Neutrophil (primary cell): Measurements from ENCODE around the gene ELMO1.

Experiments
- H3K27ac ChIP-seq: fragments of 200-600 bp; sonication (generic); 2 replicates; pipeline ENCODE4 v1.5.1; 2016; ENCODE audit warnings: mild to moderate bottlenecking, moderate library complexity
- H3K27me3 ChIP-seq: fragments of 200-600 bp; sonication (generic); 2 replicates; pipeline ENCODE4 v1.6.0; 2016; ENCODE audit warnings: mild to moderate bottlenecking
- H3K36me3 ChIP-seq: fragments of 200-600 bp; sonication (generic); 2 replicates; pipeline ENCODE4 v1.5.1; 2017
- H3K4me1 ChIP-seq, 2 experiments: fragments of 200-600 bp in 1 of 2; sonication (generic) in 1 of 2; 1 replicate in 1 of 2; 2 replicates in 1 of 2; pipeline versions ENCODE4 v1.5.1 to v1.6.1; 2013 to 2016; ENCODE audit warnings: low read depth in 1 of 2, low read length in 1 of 2, mild to moderate bottlenecking in 1 of 2, moderate library complexity in 1 of 2; ENCODE audit not compliant: control insufficient read depth in 1 of 2, insufficient read depth in 1 of 2
- H3K4me3 ChIP-seq, 2 experiments: fragments of 200-600 bp in 1 of 2; sonication (generic) in 1 of 2; 1 replicate in 1 of 2; 2 replicates in 1 of 2; pipeline ENCODE4 v1.5.1; 2013 to 2016; ENCODE audit warnings: low read depth in 1 of 2, low read length in 1 of 2, mild to moderate bottlenecking in 1 of 2, moderate library complexity in 1 of 2
- H3K9me3 ChIP-seq: fragments of 200-600 bp; sonication (generic); 2 replicates; pipeline ENCODE4 v1.5.1; 2016
- TF ChIP-seq, protein P1 (sequence below): fragments of 200-600 bp; sonication (generic); IDR thresholded peaks from 2 replicates; pipeline ENCODE4 v1.5.1; 2016; ENCODE audit warnings: antibody characterized with exemption

Gene ELMO1

DNA sequence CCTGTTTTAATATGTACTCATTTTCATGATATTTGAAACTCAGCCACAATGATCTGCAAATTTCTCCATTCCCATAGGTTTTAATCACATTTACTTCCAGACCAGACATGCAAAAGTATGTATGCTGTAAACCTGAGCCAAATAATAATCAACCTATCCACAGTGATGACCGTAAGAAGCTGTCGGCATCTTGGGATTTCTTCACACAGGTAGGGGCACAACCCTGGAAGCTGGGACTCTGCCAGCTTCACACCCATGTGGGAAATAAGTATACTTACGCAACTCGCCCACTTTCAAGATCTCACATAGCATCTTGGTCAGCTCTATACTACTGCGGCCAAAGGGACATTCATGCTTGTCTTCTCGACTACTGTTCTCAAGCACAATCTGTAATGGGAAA, 352.3 kb downstream of the ELMO1 start:
- Histone ChIP-seq H3K9me3 (no peaks in the 10 kb centered on the region), H3K4me3 (no peak overlapping the region), H3K36me3 (peaks cover 20% of the 10 kb centered on the region), H3K27me3 (no peaks in the 10 kb centered on the region), H3K27ac (no peak overlapping the region), H3K4me1 (peaks cover 0 to 8% of the 10 kb centered on the region in 2 experiments)
- TF ChIP-seq, protein P1, sequence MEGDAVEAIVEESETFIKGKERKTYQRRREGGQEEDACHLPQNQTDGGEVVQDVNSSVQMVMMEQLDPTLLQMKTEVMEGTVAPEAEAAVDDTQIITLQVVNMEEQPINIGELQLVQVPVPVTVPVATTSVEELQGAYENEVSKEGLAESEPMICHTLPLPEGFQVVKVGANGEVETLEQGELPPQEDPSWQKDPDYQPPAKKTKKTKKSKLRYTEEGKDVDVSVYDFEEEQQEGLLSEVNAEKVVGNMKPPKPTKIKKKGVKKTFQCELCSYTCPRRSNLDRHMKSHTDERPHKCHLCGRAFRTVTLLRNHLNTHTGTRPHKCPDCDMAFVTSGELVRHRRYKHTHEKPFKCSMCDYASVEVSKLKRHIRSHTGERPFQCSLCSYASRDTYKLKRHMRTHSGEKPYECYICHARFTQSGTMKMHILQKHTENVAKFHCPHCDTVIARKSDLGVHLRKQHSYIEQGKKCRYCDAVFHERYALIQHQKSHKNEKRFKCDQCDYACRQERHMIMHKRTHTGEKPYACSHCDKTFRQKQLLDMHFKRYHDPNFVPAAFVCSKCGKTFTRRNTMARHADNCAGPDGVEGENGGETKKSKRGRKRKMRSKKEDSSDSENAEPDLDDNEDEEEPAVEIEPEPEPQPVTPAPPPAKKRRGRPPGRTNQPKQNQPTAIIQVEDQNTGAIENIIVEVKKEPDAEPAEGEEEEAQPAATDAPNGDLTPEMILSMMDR, result no peak

DNA sequence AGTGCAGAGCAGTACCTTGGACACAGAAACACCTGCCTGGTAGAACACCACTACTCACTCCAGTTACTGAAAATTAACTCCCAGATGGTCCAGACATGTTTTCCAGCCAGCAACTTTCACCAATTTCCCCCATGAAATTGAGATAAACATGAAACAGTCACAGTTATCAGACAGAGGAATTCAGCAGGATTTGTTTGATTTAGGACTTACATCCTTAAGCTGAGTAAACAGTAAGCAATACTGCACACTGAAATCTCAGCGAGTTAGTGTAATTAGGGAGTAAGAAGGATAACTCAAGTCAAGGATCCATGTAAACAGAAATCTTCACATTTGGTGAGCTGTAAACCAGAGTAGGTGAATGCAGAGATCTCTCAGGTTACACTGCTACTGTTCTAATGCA, 353.5 kb downstream of the ELMO1 start:
- peaks cover 20% of the 10 kb centered on the region for H3K36me3 ChIP-seq
- H3K27ac ChIP-seq, result peak overlapping the region; percentile 1

DNA sequence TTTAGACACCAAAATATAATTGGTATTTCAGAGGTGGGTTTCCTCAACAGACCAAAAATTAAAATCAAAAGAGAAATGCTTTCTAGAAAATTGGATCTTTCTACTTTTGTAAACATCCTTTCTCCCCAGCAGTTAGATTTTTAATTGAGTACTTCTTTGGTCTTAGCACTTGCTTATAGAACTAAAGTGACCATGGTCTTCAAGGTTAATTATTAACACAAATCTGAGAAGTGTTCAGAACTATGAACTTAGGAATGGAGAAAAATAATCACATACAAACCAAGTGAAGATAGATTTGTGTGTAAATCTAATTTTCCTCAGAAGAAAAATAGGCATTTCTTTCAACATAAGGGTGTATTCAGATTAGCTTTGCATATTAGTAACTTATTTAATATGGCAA, 355.4 kb downstream of the ELMO1 start:
- Histone ChIP-seq H3K36me3 (peaks cover 21% of the 10 kb centered on the region), H3K9me3 (no peaks in the 10 kb centered on the region), H3K27me3 (no peaks in the 10 kb centered on the region), H3K27ac (peak overlapping the region; percentile 76), H3K4me1 (peaks cover 0 to 8% of the 10 kb centered on the region in 2 experiments), H3K4me3 (no peak overlapping the region)
- TF ChIP-seq, protein P1, result no peak

More for the DNA sequence above, 353.5 kb downstream of the ELMO1 start:
- no peak overlapping the region for H3K4me3 ChIP-seq
- H3K4me1 ChIP-seq, result peaks cover 0 to 8% of the 10 kb centered on the region in 2 experiments
- no peaks in the 10 kb centered on the region for H3K27me3 ChIP-seq
- no peaks in the 10 kb centered on the region for H3K9me3 ChIP-seq
- TF ChIP-seq, protein P1, result no peak

DNA sequence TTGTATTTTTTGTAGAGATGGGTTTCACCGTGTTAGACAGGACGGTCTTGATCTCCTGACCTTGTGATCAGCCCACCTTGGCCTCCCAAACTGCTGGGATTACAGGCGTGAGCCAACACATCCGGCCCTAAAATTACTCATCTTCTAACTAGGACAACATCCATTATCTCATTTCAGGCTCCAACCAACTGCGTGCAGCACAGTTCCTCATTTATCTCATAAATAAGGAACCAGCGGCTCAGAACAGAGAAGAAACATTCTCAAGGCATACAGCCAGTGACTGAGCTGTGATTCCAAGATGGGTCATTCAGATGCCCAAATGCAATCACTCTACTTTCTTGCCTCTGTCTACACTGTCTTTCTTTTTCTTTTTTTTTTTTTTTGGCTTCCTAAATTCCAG, 356.1 kb downstream of the ELMO1 start:
- H3K36me3 ChIP-seq, result peaks cover 25% of the 10 kb centered on the region
- TF ChIP-seq, protein P1, result no peak
- H3K9me3 ChIP-seq, result no peaks in the 10 kb centered on the region
- peak overlapping the region; percentile 76 for H3K27ac ChIP-seq
- H3K4me3 ChIP-seq, result no peak overlapping the region
- no peaks in the 10 kb centered on the region for H3K27me3 ChIP-seq
- H3K4me1 ChIP-seq, result peaks cover 0 to 8% of the 10 kb centered on the region in 2 experiments

DNA sequence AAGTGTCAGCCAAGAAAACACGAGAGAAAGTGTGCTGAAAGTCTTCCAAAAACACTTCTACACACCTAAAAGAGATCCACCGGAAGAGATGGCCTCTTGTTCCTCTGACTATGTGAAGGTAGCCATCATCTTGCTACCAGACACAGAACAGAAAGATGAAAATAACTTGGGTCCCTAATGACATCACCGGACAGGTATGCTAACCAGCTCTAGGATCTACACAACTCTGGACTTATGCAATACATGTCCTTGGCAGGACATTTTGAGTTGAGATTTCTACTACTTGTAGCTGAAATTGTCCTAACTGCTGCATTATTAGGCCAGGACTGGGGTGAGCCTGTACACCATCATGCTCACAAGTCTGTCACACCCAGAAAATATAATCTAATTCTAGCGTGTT, 358.7 kb downstream of the ELMO1 start:
- TF ChIP-seq, protein P1, result no peak
- Histone ChIP-seq H3K27ac (no peak overlapping the region), H3K4me1 (peaks cover 0 to 8% of the 10 kb centered on the region in 2 experiments), H3K9me3 (no peaks in the 10 kb centered on the region), H3K27me3 (no peaks in the 10 kb centered on the region), H3K4me3 (no peak overlapping the region), H3K36me3 (peaks cover 13% of the 10 kb centered on the region)

DNA sequence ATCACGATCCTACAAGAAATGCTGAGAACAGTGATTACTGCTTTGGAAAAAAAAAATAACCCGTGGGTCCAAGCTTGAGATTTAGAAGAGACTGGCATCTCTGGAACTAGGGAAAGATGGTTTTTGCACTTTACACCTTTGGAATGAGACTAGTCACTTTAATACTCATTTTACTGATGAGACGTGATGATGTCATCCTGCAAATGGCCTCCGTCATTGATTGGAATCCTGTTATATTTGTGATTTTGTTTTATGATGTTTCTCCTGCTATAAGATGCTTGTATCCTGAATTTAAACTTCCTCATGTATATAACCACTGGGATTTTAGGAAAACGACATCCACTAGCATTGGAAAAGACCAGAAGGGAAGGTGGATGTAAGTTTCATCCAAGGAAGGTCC, 363.1 kb downstream of the ELMO1 start:
- no peaks in the 10 kb centered on the region for H3K4me1 ChIP-seq
- H3K9me3 ChIP-seq, result no peaks in the 10 kb centered on the region
- TF ChIP-seq, protein P1, result no peak
- H3K27ac ChIP-seq, result no peak overlapping the region
- peaks cover 10% of the 10 kb centered on the region for H3K36me3 ChIP-seq
- H3K27me3 ChIP-seq, result no peaks in the 10 kb centered on the region
- H3K4me3 ChIP-seq, result no peak overlapping the region
